Heart left ventricle (tissue), 13 donors: ENCODE data around the gene DDX42.

Experiments used
- CTCF ChIP-seq, 12 donors: fragments of 200-600 bp; sonication (generic) in 4 of 12; IDR thresholded peaks; one replicate each; pipeline versions ENCODE4 v1.5.0 to v1.8.0; 2018 to 2022; ENCODE audit warnings: antibody characterized with exemption in 12 of 12, mild to moderate bottlenecking in 5 of 12
- POLR2A ChIP-seq, 2 donors: fragments of 450-650 bp; IDR thresholded peaks; one replicate each; pipeline ENCODE4 v1.6.1; 2017; ENCODE audit warnings: antibody characterized with exemption in 2 of 2, mild to moderate bottlenecking in 2 of 2, moderate library complexity in 2 of 2
- donor health status: ischemic (EF 13 %, LVEDD 7.1; RV severe dilation, severe dysfunction).
- donor health status: DM: no; HTN: yes; CAD: no.
- donor health status: DM: no; HTN: no; CAD: no.
- donor health status: ischemic (EF 25% LVEDD 6.9; RV normal size, moderate dysfunction).
- donor health status: ischemic (EF 25% LVEDD 5.7; RV mildly dilated, moderate dysfunction).
- donor health status: ischemic (EF 35%, LVEDD 5.7; RV mildly dilated, moderate dysfunction).
- donor health status: nonischemic (EF 11% LVEDD 7.7; RV severe dilation, severe dysfunction).
- donor health status: DM: yes; HTN: yes; CAD: no.
- donor health status: PGD.
- donor health status: ischemic (EF 29% LVEDD 5.4; RV normal size, mild dysfunction).
- donor health status: nonischemic (EF 23%, LVEDD 6.1; RV moderate dilation, normal function).

GRCh38 chr17:63826468-63827001 is 52.6 kb downstream of the DDX42 start:
- no peak for TF ChIP-seq CTCF (IDR thresholded peaks at IDR 0.05)
- TF ChIP-seq POLR2A (IDR thresholded peaks at IDR 0.05) = no peak
